ENCODE data around the gene CCNJ. TPM values are rescaled to one million over a fixed set of nuclear protein-coding genes. Genes with fewer than 3 reads are reported as not detected.
A peak's percentile ranks its signal among the peaks of the same experiment; 100 is the strongest.

Gene CCNJ
- total RNA-seq, 3 donors from 2014 or later, result 6.0 to 7.8 (median 6.9) TPM

GRCh38 chr10:96093948-96094347 lies 50.6 kb downstream of the CCNJ start:
- Histone ChIP-seq H3K9me3 (no peaks in the 10 kb centered on the region), H3K4me1 (ENCODE audit: low read depth) (peaks cover 4% of the 10 kb centered on the region), H3K4me3 (no peak overlapping the region), H3K36me3 (ENCODE audit: low read depth) (no peaks in the 10 kb centered on the region)
- no peak for ATAC-seq
- no peak for DNase-seq
- no peak for TF ChIP-seq CTCF (IDR thresholded peaks at IDR 0.05)
- intact Hi-C loops (cut with DNase I, micrococcal nuclease), result no loop called here

GRCh38 chr10:96096958-96097357 lies 53.6 kb downstream of the CCNJ start:
- no peaks in the 10 kb centered on the region for H3K9me3 ChIP-seq
- no peaks in the 10 kb centered on the region for H3K4me1 ChIP-seq (ENCODE audit: low read depth)
- intact Hi-C loops (cut with DNase I, micrococcal nuclease), result no loop called here
- ATAC-seq, result no peak
- no peak for DNase-seq
- H3K4me3 ChIP-seq, result no peak overlapping the region
- TF ChIP-seq CTCF (IDR thresholded peaks at IDR 0.05), result no peak
- H3K36me3 ChIP-seq (ENCODE audit: low read depth), result no peaks in the 10 kb centered on the region

- no peak for ATAC-seq
- no peaks in the 10 kb centered on the region for H3K4me1 ChIP-seq (ENCODE audit: low read depth)
- intact Hi-C loops (cut with DNase I, micrococcal nuclease), result no loop called here
- no peak for DNase-seq
- H3K9me3 ChIP-seq, result no peaks in the 10 kb centered on the region
- TF ChIP-seq CTCF (IDR thresholded peaks at IDR 0.05), result no peak
- H3K4me3 ChIP-seq, result no peak overlapping the region
- no peaks in the 10 kb centered on the region for H3K36me3 ChIP-seq (ENCODE audit: low read depth)
These were observed 54.5 kb downstream of the CCNJ start for GRCh38 chr10:96097865-96098264.

GRCh38 chr10:96107623-96108038 lies 64.2 kb downstream of the CCNJ start:
- no peak overlapping the region for H3K4me3 ChIP-seq

More at GRCh38 chr10:96107623-96108038, 64.2 kb downstream of the CCNJ start:
- no peak for TF ChIP-seq CTCF (IDR thresholded peaks at IDR 0.05)
- Histone ChIP-seq H3K4me1 (ENCODE audit: low read depth) (no peaks in the 10 kb centered on the region), H3K9me3 (no peaks in the 10 kb centered on the region), H3K36me3 (ENCODE audit: low read depth) (no peaks in the 10 kb centered on the region)
- intact Hi-C loops (cut with DNase I, micrococcal nuclease), result no loop called here
- ATAC-seq, result no peak
- no peak for DNase-seq

Small RNA genes within 50 kb of the gene (microRNA-seq; reads per million reads assigned to microRNA genes)
- 16.5 reads per million, percentile 40 among the genes with 10 or more reads in this experiment for gene MIR3157

Other genes starting within 250 kb of the CCNJ start
- 1 to 10 TPM in 1 of 3 donors, under 1 TPM in 2; 0.41 to 1.7 (median 0.75) TPM for gene CC2D2B, start 135.6 kb upstream of the CCNJ start, total RNA-seq
- 10 to 100 TPM; 32.0 to 52.2 (median 34.0) TPM for gene ZNF518A, start 86.7 kb downstream of the CCNJ start, total RNA-seq
- 10 to 100 TPM; 13.2 to 45.7 (median 30.4) TPM for gene BLNK, start 228.0 kb downstream of the CCNJ start, total RNA-seq